HL-60/S4 treated with retinoic acid at 250 ng/mL for 4 days and 3 days (cell line): Measurements from ENCODE around the gene FAM32A.

ENCODE experiments used
- in situ Hi-C: fragments of 300-500 bp; cut with MboI; formaldehyde crosslinking; loops from 2 replicates; pipeline ENCODE4 v1.7.0; 2022; ENCODE audit warnings: low sequenced_read_pairs

Gene FAM32A

DNA sequence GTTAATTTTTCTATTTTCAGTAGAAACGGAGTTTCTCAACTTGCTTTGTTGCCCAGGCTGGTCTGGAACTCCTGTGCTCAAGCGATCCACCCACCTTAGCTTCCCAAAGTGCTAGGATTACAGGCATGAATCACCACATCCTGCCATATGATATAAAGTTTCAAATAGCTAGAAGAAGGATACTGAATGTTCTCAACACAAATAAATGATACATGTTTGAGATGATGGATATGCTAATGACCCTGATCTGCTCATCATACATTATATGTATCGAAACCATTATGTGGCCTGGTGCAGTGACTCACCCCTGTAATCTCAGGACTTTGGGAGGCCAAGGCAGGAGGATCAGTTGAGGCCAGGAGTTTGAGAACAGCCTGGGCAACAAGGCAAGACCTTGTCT, 23.4 kb upstream of the FAM32A start:
- in situ Hi-C loops, result no loop called here

DNA sequence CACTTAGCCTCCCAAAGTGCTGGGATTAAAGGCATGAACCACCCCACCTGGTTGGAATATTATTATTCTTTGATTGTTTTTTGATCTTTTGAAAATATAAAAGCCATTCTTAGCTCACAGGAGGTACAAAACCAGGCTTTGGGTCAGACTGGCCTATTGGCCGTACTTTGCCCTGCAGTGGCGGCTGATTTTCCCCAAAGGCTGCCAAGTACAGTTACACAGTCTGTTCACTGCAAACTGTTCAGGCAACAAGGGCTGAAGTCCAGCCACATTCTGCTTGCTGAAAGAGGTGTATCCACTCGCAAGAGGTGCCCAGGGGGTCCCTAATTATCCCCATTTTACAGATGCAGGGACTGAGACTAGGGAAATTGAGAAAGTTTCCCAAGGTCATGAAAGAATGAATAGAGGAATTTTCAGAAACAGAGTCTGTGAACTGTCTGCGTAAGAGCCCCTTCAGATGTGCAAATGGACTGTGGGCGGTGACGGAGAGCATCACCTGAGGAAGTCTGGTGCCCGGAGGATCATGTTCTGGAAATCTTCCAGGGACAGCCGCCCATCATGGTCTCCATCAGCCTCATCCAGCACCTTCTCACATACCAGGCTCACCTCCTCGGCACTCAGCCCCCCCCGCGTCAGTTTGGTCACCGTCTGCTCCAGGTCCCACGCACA, 20.9 kb upstream of the FAM32A start:
- in situ Hi-C loops, result no loop called here

DNA sequence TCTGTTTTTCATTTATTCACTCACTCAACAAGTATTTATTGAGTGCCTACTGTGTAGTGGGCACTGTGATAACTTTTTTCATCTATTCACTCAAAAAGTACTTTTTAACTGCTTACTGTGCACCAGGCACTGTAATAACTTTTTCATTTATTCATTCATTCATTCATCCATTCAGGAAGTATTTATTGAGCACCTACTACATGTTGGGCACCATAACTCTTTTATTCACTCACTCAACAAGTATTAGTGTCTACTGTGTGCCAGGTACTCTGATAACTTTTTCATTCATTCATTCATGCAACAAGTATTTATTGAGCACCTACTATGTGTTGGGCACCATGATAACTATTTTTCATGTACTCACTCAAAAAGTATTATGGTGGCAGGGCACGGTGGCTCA, 18.8 kb upstream of the FAM32A start:
- in situ Hi-C loops, result no loop called here

DNA sequence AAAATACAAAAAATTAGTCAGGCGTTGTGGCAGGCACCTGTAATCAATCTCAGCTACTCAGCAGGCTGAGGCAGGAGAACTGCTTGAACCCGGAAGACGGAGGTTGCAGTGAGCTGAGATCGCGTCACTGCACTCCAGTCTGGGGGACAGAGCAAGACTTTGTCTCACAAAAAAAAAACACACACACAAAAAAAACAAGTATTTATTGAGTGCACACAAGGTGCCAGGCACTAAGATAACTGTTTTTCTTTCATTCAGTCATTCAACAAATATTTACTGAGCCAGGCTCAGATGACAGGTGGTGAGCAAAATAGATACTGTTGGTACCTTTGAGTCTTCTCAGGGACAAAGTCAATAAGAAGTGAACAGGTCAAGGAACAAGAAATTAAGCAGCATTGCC, 18.2 kb upstream of the FAM32A start:
- in situ Hi-C loops, result no loop called here

DNA sequence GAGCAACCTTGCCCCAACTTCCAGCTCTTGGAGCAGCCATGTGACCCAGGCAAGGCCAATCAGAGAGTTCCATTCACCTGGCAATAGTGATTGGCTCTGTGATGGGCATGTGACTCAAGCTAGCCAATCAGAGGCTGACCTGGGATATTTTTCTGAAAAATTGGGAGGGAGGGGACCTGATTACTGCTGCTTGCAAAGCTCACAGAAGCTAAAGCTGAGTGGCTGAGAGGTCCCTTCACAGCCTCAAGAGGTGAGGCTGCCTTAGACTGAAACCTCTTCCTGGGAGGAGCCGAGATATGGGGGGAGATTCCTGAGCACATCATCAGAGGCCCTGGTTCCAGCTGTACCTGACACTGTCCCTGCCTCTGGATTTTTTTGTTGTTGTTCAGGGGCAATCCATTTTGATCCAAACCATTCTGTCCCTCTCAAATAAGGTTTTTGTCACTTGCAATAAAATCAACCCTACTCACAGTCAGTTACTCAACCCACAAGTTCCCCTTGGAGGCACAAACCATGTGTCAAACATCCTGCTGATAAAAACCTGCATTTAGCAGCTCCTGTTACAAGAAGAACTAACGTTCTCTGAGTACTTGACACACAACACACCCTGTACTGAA, 16.6 kb upstream of the FAM32A start:
- in situ Hi-C loops, result no loop called here

DNA sequence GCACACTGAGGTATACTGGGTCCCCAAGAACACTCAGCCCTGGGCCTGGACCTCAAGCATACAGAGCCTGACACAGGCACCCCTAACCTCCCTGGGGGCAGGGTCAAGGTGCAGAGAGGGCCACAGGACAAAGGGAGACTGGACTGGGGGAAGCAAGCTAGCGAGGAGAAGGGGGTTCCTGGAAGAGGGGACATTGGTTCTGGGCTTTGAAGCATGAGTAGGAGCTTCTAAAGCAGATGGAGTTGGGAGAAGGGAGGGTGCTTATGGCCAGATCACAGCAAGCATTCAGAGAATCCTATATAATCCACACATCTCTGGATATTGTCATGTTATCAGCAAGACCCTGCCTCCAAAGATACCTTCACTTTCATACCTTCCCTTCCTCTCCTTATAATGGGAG, 15.1 kb upstream of the FAM32A start:
- in situ Hi-C loops, result loop anchor here (10.0 kb wide), 1 partner anchor 535 kb away; no protein-coding TSS in a partner anchor

DNA sequence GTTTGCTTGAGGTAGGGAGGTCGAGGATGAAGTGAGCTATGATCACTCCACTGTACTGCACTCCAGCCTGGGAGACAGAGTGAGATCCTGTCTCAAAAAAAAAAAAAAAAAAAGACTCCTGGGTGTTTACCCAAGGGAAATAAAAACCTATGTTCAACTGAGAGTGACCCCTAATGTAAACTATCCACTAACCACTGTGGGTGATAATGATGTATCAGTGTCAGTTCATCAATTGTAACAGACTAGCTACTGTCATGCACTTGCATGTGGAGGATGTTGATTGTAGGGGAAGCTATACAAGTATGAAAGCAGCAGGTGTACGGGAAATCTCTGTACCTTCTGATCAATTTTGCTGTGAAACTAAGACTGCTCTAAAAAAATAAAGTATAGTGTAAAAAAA, 9.3 kb upstream of the FAM32A start:
- in situ Hi-C loops, result loop anchor here (10.0 to 25.0 kb wide), 2 partner anchors 314 to 541 kb away; no protein-coding TSS in a partner anchor

DNA sequence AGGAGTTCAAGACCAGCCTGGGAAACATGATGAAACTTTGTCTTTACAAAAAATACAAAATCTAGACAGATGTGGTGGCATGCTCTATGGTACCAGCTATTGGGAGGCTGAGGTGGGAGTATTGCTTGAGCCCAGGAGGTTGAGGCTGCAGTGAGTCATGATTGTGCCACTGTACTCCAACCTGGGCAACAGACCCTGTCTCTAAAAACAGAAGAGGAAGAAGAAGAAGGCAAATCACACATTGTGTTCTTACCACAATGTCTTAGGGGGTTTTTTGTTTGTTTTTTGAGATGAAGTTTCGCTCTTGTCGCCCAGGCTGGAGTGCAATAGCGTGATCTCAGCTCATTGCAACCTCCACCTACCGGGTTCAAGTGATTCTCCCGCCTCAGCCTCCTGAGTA, 6.3 kb upstream of the FAM32A start:
- in situ Hi-C loops, result loop anchor here (10.0 to 25.0 kb wide), 2 partner anchors 317 to 544 kb away; no protein-coding TSS in a partner anchor

DNA sequence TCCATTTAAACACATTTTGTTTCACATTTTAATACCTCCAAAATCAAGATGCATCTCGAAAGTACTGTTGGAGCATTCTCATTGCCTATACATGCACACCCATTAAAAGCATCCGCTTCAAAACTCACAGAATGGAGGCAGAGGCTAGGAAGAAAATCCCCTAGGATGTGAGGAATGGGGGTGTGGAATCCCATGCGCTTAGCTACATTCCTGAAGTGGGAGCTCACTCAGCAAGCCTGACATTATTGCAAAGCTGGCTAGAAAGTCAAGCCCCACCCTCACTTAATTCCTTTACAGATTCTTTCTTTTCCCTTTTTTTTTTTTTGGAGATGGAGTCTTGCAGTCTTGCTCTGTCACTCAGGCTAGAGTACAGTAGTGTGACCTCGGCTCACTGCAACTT, 4.6 kb upstream of the FAM32A start:
- in situ Hi-C loops, result loop anchor here (25.0 kb wide), 1 partner anchor 318 kb away; no protein-coding TSS in a partner anchor

DNA sequence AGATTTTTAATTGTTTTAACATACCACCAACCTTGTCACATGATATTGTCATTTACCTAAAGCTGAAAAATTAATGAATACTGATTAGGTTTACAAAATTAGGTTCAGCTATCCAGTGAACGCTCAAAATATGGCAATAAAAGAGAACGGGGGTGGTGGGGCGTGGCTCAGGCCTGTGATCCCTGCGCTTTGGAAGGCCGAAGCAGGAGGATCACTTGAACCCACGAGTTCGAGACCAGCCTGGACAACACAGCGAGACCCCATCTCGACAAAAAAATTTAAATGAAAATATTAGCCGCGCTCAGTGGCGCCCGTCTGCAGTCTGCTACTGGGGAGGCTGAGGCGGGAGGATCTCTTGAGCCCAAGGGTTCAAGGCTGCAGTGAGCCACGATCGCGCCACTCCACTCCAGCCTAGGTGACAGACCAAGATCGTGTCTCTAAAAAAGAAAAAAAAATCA, 516 bp upstream of the FAM32A start:
- in situ Hi-C loops, result loop anchor here (25.0 kb wide), 1 partner anchor 322 kb away; no protein-coding TSS in a partner anchor

DNA sequence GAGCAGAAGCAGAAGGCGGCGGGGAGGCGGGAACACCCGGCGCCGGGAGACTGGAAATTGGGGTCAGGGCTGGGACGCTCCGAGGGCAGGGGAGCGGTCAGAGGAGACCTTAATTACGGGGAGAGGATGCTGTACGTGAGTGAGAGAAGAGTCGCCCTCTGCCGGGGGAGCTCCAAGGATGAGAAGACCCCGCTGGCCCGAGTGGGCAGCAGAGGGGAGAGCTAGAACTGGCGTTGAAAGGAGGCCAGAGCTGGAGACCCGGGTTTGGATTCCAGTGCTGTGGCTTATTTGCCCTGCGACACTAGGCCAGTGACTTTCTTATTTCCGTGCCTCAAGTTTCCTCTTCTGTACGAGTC, 536 bp downstream of the FAM32A start:
- in situ Hi-C loops, result loop anchor here (25.0 kb wide), 1 partner anchor 323 kb away; no protein-coding TSS in a partner anchor

DNA sequence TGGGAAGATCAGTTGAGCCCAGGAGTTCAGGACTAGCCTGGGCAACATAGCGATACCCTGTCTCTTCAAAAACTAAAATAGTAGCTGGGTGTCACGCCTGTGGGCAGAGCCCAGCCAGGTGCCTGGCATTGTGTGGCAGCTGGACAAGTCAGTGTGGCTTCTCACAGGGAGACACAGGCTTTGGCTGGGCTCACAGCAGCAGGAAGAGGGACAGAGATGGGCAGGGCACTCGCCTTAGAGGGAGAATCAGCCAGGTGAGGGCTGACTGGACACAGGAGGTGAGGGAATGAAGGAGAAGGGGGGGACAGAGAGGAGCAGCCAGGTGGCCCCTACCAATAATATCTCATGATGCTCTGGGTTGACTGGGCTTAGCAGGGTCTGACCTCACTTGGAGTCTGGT, 3.3 kb downstream of the FAM32A start:
- in situ Hi-C loops, result loop anchor here (25.0 kb wide), 1 partner anchor 326 kb away; no protein-coding TSS in a partner anchor

DNA sequence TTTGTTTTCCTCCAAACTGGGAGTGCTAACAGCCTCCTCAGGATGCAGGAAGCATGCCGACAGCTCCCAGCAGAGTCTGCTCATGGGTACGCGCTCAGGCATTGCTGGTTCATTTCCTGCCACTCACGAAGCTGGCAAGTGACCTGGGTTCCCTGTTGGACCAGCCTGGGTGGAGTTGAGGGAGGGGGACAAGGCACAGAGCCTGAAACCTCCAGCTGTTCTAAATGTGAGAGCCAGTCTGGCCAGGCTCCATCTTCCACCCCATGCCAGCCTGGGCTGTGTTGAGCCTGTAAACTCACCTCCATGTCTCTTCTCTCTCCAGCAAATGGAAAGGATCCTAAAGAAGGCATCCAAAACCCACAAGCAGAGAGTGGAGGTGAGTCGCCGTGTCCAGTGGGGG, 5.0 kb downstream of the FAM32A start:
- in situ Hi-C loops, result loop anchor here (25.0 kb wide), 1 partner anchor 328 kb away; no protein-coding TSS in a partner anchor

DNA sequence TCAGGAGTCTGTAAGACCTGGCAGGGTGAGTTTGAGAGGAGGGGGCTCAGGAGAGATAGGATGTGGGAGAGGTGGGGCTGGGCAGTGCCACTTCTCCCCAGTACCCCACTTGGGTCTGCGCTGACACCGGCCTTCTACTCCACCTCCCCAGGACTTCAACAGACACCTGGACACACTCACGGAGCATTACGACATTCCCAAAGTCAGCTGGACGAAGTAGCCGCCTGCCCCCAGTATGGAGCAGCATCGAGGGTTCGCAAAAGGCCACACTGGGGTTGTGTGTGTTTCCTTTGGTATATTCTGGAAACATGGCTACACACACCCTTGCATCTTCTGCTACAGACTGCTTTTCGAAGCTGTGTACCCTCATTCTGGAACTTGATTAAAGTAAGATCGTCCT, 5.5 kb downstream of the FAM32A start:
- in situ Hi-C loops, result loop anchor here (25.0 kb wide), 1 partner anchor 328 kb away; no protein-coding TSS in a partner anchor

DNA sequence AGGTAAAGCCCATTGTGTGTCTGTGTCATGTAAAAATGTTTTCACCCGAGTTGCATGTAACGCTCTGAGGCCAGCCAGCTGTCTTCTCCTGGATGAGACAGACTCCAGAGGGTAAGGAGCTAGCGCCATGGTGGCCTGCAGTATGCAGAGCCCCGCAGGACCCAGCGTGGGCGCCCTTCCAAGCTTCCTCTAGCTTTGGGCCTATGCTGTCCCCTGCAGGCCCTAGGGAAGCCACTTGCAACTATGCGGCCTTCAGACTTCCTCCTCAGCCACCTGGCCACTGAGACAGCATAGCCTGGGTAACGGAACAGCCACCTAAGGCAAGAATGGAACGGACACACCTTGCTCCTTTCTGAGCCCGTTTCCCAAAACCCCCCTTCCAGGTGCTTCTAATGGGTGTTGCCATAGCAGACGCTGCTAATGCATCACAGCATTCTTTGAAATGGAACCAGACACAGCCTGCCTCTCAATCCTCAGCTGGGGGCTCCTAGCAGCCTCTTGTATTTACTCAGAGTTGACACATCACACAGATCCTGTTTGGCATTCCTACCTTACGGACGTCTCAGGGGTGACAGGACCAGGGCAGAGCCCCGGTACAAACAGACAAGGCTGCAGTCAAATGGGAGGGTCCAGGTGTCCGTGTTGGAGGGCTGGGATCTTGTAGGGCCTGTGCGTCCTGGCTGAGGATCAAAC, 6.2 kb downstream of the FAM32A start:
- in situ Hi-C loops, result loop anchor here (25.0 kb wide), 1 partner anchor 329 kb away; no protein-coding TSS in a partner anchor

DNA sequence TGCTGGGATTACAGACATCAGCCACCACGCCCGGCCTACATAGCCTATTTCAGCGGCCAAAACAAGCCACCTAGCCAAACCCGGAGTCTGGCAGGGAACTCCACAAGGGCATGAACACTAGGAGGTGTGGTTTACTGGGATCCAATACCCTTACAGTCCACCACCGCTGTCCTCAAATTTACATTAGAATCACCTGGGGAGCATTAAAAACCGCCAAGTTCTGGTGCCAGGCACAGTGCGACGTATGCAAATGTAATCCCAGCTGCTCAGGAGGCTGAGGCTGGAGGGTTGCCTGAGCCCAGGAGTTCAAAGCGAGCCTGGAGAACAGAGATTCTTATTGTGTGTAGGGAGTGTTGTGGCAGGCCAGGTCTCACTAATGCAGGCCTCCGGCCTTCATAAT, 8.3 kb downstream of the FAM32A start:
- in situ Hi-C loops, result loop anchor here (25.0 kb wide), 1 partner anchor 331 kb away; no protein-coding TSS in a partner anchor

DNA sequence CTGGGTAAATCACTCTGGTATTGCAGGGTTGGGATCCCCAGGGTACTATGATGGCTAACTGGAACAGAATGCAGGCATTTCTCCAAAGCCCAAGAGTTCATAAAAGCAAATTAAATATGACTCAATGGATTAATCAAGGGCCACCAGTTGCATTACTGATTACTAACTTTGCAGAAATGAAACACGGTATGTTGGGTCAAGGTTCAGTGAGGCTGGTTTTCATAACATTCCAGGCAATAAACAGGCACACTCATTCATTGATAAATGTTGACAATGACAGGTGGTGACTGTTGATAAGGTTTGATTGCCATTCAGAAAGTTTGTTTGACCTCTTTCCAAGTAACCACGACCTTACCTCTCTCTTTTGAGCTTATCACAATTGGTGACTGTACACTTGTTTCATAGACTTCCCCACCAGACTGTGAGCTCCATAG, 12.0 kb downstream of the FAM32A start:
- in situ Hi-C loops, result loop anchor here (25.0 kb wide), 1 partner anchor 335 kb away; no protein-coding TSS in a partner anchor

DNA sequence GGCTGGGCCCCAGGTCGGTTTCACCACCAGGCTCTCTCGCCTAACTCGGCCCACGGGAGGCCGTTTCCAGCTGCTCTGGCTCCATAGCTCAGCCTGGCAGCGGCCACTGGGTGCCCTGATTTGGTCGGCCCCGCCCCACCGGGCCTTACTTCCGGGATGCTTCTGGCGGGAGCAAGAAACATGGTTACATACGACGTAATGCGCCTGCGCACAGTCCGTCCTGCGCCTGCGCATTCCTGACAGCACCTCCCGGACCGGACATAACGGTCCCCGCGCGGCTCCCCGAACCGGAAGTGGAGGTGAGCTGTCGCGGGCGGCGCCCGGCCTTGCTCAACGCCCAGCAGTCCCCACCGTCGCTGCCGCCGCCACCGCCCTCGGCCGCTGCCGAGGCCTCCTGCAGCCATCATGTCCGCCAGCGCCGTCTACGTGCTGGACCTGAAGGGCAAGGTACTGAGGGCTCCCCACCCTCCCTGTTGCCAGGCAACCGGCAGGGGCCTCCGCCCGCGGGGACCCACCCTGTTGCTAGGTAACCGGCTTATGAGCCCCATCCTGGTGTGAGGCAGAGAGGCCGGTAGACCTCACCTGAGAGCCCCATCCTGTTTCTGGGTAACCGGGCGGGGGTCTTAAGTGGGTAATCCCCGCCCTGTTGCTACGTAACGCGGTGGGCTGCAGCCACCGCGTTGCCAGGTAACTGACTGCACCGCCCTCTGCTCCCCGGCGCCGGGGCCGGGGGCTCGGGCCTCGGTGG, 12.6 kb downstream of the FAM32A start, which contains the start of gene AP1M1:
TSS of gene AP1M1 (plus strand) at position 290 of the 748 bp plus-strand sequence. CDS start at position 406, 116 bp downstream.
- in situ Hi-C loops, result loop anchor here (25.0 kb wide), 1 partner anchor 335 kb away; no protein-coding TSS in a partner anchor

DNA sequence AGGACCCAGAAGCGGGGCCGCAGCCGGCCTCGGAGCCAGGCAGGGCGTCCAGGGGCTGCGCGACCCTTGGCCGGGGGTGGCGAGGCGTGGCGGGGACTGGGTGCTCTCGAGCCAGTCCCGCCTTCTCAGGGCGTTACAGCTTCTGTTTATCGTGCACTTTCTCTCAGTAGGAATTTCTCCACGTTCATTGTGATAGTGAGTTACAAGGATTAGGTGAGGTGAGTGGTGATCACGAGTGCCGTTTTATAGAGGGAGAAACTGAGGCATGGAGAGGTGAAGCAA, 13.1 kb downstream of the FAM32A start:
- in situ Hi-C loops, result loop anchor here (25.0 kb wide), 1 partner anchor 336 kb away; no protein-coding TSS in a partner anchor

DNA sequence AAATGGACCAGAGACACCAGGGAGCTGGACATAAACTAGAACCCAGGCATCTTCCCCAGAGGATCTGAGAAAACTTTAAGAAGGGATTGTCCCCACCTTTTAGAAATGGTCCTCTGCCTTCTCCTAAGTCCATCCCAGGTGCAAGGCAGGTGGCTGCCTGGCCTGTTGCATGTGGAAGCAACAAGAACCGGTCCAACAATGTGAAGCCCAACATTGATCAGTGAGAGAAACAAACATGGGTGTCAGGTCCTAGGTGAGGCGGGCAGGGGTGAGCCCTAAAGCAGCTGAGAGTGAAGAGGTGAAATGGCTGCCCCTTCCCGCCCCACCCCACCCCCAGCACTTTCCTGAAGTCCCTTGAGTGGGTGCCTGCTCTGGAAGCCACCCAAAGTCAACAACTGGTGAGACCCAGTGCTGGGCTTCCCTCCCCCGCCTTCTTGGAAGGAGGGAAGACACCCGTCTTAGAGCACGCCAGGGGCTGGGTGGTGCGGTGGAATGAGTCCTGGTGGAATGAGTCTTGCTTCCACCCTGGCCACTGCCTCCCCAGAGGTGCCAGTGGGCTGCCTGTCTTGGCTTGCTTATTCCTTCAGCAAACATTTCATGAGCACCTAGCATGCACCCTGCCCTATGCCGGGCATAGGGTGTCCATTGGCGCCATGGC, 14.2 kb downstream of the FAM32A start:
- in situ Hi-C loops, result loop anchor here (25.0 kb wide), 1 partner anchor 337 kb away; no protein-coding TSS in a partner anchor
